ENCODE results near the gene NRG3.
"Not testable (repeated sequence)": the region's sequence is repeated elsewhere in the genome, so short reads cannot be mapped to it uniquely, and the experiment has no call there.

The NRG3 gene

GRCh38 chr10:81984428-81984827, 109.4 kb downstream of the NRG3 start:
- no peaks in the 10 kb centered on the region for H3K27me3 ChIP-seq (ENCODE audit: control insufficient read depth in 1 of 2, insufficient read depth in 2 of 2, low read length in 2 of 2)
- peaks cover 0 to 10% of the 10 kb centered on the region in 2 donors for H3K9me3 ChIP-seq (ENCODE audit: control insufficient read depth in 1 of 2, low read length in 2 of 2)
- H3K4me3 ChIP-seq (ENCODE audit: low read depth in 1 of 2, low read length in 2 of 2) = no peak overlapping the region
- H3K27ac ChIP-seq (ENCODE audit: low read depth, low read length) = no peak overlapping the region
- H3K36me3 ChIP-seq (ENCODE audit: control insufficient read depth in 1 of 2, insufficient read depth in 2 of 2, low read length in 2 of 2) = no peaks in the 10 kb centered on the region
- H3K9ac ChIP-seq (ENCODE audit: low read depth in 1 of 2, low read length in 2 of 2) = no peak overlapping the region
- H3K4me1 ChIP-seq (ENCODE audit: control insufficient read depth in 1 of 2, insufficient read depth in 2 of 2, low read length in 2 of 2) = no peaks in the 10 kb centered on the region

DNA sequence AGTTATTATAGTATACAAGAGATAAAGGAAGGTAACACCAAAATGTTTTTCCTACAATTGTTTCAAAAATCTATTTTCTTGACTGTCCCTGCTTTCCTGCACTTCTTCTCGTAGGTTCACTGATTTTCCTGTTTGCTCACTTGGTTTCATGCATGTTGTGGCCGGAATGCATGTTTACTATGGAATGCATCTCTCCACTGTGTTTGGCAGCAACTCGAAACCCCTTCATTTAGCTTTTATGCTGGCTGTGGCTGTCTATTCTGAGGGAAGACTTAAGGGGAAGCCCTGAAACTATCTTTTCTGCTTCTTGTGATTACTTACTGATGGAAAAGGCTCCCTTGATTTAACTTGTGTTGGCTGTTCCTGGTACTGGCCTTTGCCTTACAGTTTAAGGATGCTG, 120.3 kb downstream of the NRG3 start:
- no peak overlapping the region for H3K9ac ChIP-seq (ENCODE audit: low read depth in 1 of 2, low read length in 2 of 2)
- H3K36me3 ChIP-seq (ENCODE audit: control insufficient read depth in 1 of 2, insufficient read depth in 2 of 2, low read length in 2 of 2) = no peaks in the 10 kb centered on the region
- H3K4me1 ChIP-seq (ENCODE audit: control insufficient read depth in 1 of 2, insufficient read depth in 2 of 2, low read length in 2 of 2) = no peaks in the 10 kb centered on the region
- no peak overlapping the region for H3K4me3 ChIP-seq (ENCODE audit: low read depth in 1 of 2, low read length in 2 of 2)
- H3K27ac ChIP-seq (ENCODE audit: low read depth, low read length) = no peak overlapping the region
- peaks cover 5 to 9% of the 10 kb centered on the region in 2 donors for H3K9me3 ChIP-seq (ENCODE audit: control insufficient read depth in 1 of 2, low read length in 2 of 2)
- H3K27me3 ChIP-seq (ENCODE audit: control insufficient read depth in 1 of 2, insufficient read depth in 2 of 2, low read length in 2 of 2) = no peaks in the 10 kb centered on the region

- Histone ChIP-seq H3K4me3 (ENCODE audit: low read depth in 1 of 2, low read length in 2 of 2) (no peak overlapping the region), H3K27me3 (ENCODE audit: control insufficient read depth in 1 of 2, insufficient read depth in 2 of 2, low read length in 2 of 2) (no peaks in the 10 kb centered on the region), H3K36me3 (ENCODE audit: control insufficient read depth in 1 of 2, insufficient read depth in 2 of 2, low read length in 2 of 2) (no peaks in the 10 kb centered on the region), H3K4me1 (ENCODE audit: control insufficient read depth in 1 of 2, insufficient read depth in 2 of 2, low read length in 2 of 2) (no peaks in the 10 kb centered on the region), H3K9ac (ENCODE audit: low read depth in 1 of 2, low read length in 2 of 2) (no peak overlapping the region), H3K27ac (ENCODE audit: low read depth, low read length) (no peak overlapping the region), H3K9me3 (ENCODE audit: control insufficient read depth in 1 of 2, low read length in 2 of 2) (peaks cover 5 to 12% of the 10 kb centered on the region in 2 donors)
Measured at GRCh38 chr10:81996927-81997326, 121.9 kb downstream of the NRG3 start.

GRCh38 chr10:82020999-82021398, 146.0 kb downstream of the NRG3 start:
- peaks cover 4 to 14% of the 10 kb centered on the region in 2 donors for H3K9me3 ChIP-seq (ENCODE audit: control insufficient read depth in 1 of 2, low read length in 2 of 2)
- no peak overlapping the region for H3K27ac ChIP-seq (ENCODE audit: low read depth, low read length)
- no peak overlapping the region for H3K4me3 ChIP-seq (ENCODE audit: low read depth in 1 of 2, low read length in 2 of 2)
- no peaks in the 10 kb centered on the region for H3K36me3 ChIP-seq (ENCODE audit: control insufficient read depth in 1 of 2, insufficient read depth in 2 of 2, low read length in 2 of 2)
- H3K9ac ChIP-seq (ENCODE audit: low read depth in 1 of 2, low read length in 2 of 2) = no peak overlapping the region
- no peaks in the 10 kb centered on the region for H3K4me1 ChIP-seq (ENCODE audit: control insufficient read depth in 1 of 2, insufficient read depth in 2 of 2, low read length in 2 of 2)
- no peaks in the 10 kb centered on the region for H3K27me3 ChIP-seq (ENCODE audit: control insufficient read depth in 1 of 2, insufficient read depth in 2 of 2, low read length in 2 of 2)

GRCh38 chr10:82027711-82028110, 152.7 kb downstream of the NRG3 start:
- Histone ChIP-seq H3K9ac (ENCODE audit: low read depth in 1 of 2, low read length in 2 of 2) (no peak overlapping the region), H3K9me3 (ENCODE audit: control insufficient read depth in 1 of 2, low read length in 2 of 2) (peaks cover 2 to 10% of the 10 kb centered on the region in 2 donors), H3K27me3 (ENCODE audit: control insufficient read depth in 1 of 2, insufficient read depth in 2 of 2, low read length in 2 of 2) (no peaks in the 10 kb centered on the region), H3K27ac (ENCODE audit: low read depth, low read length) (no peak overlapping the region), H3K36me3 (ENCODE audit: control insufficient read depth in 1 of 2, insufficient read depth in 2 of 2, low read length in 2 of 2) (no peaks in the 10 kb centered on the region), H3K4me3 (ENCODE audit: low read depth in 1 of 2, low read length in 2 of 2) (no peak overlapping the region), H3K4me1 (ENCODE audit: control insufficient read depth in 1 of 2, insufficient read depth in 2 of 2, low read length in 2 of 2) (no peaks in the 10 kb centered on the region)

GRCh38 chr10:82037076-82037475, 162.1 kb downstream of the NRG3 start:
- Histone ChIP-seq H3K36me3 (ENCODE audit: control insufficient read depth in 1 of 2, insufficient read depth in 2 of 2, low read length in 2 of 2) (no peaks in the 10 kb centered on the region), H3K4me1 (ENCODE audit: control insufficient read depth in 1 of 2, insufficient read depth in 2 of 2, low read length in 2 of 2) (no peaks in the 10 kb centered on the region), H3K27me3 (ENCODE audit: control insufficient read depth in 1 of 2, insufficient read depth in 2 of 2, low read length in 2 of 2) (no peaks in the 10 kb centered on the region), H3K27ac (ENCODE audit: low read depth, low read length) (no peak overlapping the region), H3K9ac (ENCODE audit: low read depth in 1 of 2, low read length in 2 of 2) (no peak overlapping the region), H3K4me3 (ENCODE audit: low read depth in 1 of 2, low read length in 2 of 2) (no peak overlapping the region), H3K9me3 (ENCODE audit: control insufficient read depth in 1 of 2, low read length in 2 of 2) (peaks cover 0 to 6% of the 10 kb centered on the region in 2 donors)

DNA sequence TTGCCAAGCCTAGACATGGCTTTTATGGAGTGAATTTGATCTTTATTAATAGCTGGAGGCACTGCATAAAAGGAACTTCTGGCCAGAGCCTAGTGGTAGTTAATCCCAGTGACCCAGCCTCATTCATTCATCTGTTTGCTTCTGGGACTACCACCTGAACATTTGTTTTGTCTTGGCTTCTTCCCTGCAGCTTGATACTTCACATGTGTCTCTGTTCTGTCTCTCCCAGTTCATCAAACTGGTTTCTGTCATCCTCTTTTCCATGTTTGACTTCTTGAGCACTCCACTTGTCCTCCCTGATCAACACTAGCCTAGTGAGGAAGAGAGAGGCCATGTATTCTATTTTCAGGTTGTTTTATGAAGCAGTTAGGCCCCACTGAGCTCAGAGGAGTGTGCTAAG, 163.6 kb downstream of the NRG3 start:
- peaks cover 0 to 6% of the 10 kb centered on the region in 2 donors for H3K9me3 ChIP-seq (ENCODE audit: control insufficient read depth in 1 of 2, low read length in 2 of 2)
- H3K4me1 ChIP-seq (ENCODE audit: control insufficient read depth in 1 of 2, insufficient read depth in 2 of 2, low read length in 2 of 2) = no peaks in the 10 kb centered on the region
- no peaks in the 10 kb centered on the region for H3K27me3 ChIP-seq (ENCODE audit: control insufficient read depth in 1 of 2, insufficient read depth in 2 of 2, low read length in 2 of 2)
- H3K36me3 ChIP-seq (ENCODE audit: control insufficient read depth in 1 of 2, insufficient read depth in 2 of 2, low read length in 2 of 2) = no peaks in the 10 kb centered on the region
- no peak overlapping the region for H3K4me3 ChIP-seq (ENCODE audit: low read depth in 1 of 2, low read length in 2 of 2)
- H3K27ac ChIP-seq (ENCODE audit: low read depth, low read length) = no peak overlapping the region
- H3K9ac ChIP-seq (ENCODE audit: low read depth in 1 of 2, low read length in 2 of 2) = no peak overlapping the region

GRCh38 chr10:82040336-82040735, 165.3 kb downstream of the NRG3 start:
- no peaks in the 10 kb centered on the region for H3K27me3 ChIP-seq (ENCODE audit: control insufficient read depth in 1 of 2, insufficient read depth in 2 of 2, low read length in 2 of 2)
- no peak overlapping the region for H3K9ac ChIP-seq (ENCODE audit: low read depth in 1 of 2, low read length in 2 of 2)
- H3K4me3 ChIP-seq (ENCODE audit: low read depth in 1 of 2, low read length in 2 of 2) = no peak overlapping the region
- H3K9me3 ChIP-seq (ENCODE audit: control insufficient read depth in 1 of 2, low read length in 2 of 2) = no peaks in the 10 kb centered on the region
- no peaks in the 10 kb centered on the region for H3K4me1 ChIP-seq (ENCODE audit: control insufficient read depth in 1 of 2, insufficient read depth in 2 of 2, low read length in 2 of 2)
- H3K27ac ChIP-seq (ENCODE audit: low read depth, low read length) = no peak overlapping the region
- no peaks in the 10 kb centered on the region for H3K36me3 ChIP-seq (ENCODE audit: control insufficient read depth in 1 of 2, insufficient read depth in 2 of 2, low read length in 2 of 2)

- Histone ChIP-seq H3K9ac (ENCODE audit: low read depth in 1 of 2, low read length in 2 of 2) (no peak overlapping the region), H3K4me1 (ENCODE audit: control insufficient read depth in 1 of 2, insufficient read depth in 2 of 2, low read length in 2 of 2) (no peaks in the 10 kb centered on the region), H3K9me3 (ENCODE audit: control insufficient read depth in 1 of 2, low read length in 2 of 2) (no peaks in the 10 kb centered on the region), H3K36me3 (ENCODE audit: control insufficient read depth in 1 of 2, insufficient read depth in 2 of 2, low read length in 2 of 2) (no peaks in the 10 kb centered on the region), H3K27ac (ENCODE audit: low read depth, low read length) (no peak overlapping the region), H3K4me3 (ENCODE audit: low read depth in 1 of 2, low read length in 2 of 2) (no peak overlapping the region), H3K27me3 (ENCODE audit: control insufficient read depth in 1 of 2, insufficient read depth in 2 of 2, low read length in 2 of 2) (no peaks in the 10 kb centered on the region)
Measured at GRCh38 chr10:82041018-82041417, 166.0 kb downstream of the NRG3 start.

GRCh38 chr10:82056391-82056790, 181.4 kb downstream of the NRG3 start:
- Histone ChIP-seq H3K36me3 (ENCODE audit: control insufficient read depth in 1 of 2, insufficient read depth in 2 of 2, low read length in 2 of 2) (no peaks in the 10 kb centered on the region), H3K4me3 (ENCODE audit: low read depth in 1 of 2, low read length in 2 of 2) (no peak overlapping the region), H3K4me1 (ENCODE audit: control insufficient read depth in 1 of 2, insufficient read depth in 2 of 2, low read length in 2 of 2) (no peaks in the 10 kb centered on the region), H3K27ac (ENCODE audit: low read depth, low read length) (no peak overlapping the region), H3K27me3 (ENCODE audit: control insufficient read depth in 1 of 2, insufficient read depth in 2 of 2, low read length in 2 of 2) (no peaks in the 10 kb centered on the region), H3K9ac (ENCODE audit: low read depth in 1 of 2, low read length in 2 of 2) (no peak overlapping the region), H3K9me3 (ENCODE audit: control insufficient read depth in 1 of 2, low read length in 2 of 2) (peaks cover 8 to 10% of the 10 kb centered on the region in 2 donors)

DNA sequence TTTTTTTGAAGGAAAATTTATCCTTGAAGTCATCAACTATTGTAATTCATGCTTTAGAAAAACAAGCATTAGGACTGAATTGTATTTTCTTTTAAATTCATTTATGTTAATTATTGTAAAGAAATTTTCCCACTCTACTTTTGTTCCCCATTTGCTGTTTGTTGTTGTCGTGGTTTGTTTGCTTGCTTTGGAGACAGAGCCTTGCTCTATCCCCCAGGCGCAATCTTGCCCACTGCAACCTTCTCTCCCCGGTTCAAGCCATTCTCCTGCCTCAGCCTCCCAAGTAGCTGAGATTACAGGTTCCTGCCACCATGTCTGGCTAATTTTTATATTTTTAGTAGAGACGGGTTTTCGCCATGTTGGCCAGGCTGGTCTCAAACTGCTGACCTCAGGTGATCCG, 192.2 kb downstream of the NRG3 start:
- H3K27ac ChIP-seq (ENCODE audit: low read depth, low read length); H3K9ac ChIP-seq (ENCODE audit: low read depth in 1 of 2, low read length in 2 of 2); H3K36me3 ChIP-seq (ENCODE audit: control insufficient read depth in 1 of 2, insufficient read depth in 2 of 2, low read length in 2 of 2); H3K4me1 ChIP-seq (ENCODE audit: control insufficient read depth in 1 of 2, insufficient read depth in 2 of 2, low read length in 2 of 2); H3K27me3 ChIP-seq (ENCODE audit: control insufficient read depth in 1 of 2, insufficient read depth in 2 of 2, low read length in 2 of 2); H3K4me3 ChIP-seq (ENCODE audit: low read depth in 1 of 2, low read length in 2 of 2); H3K9me3 ChIP-seq (ENCODE audit: control insufficient read depth in 1 of 2, low read length in 2 of 2): not testable (repeated sequence)

Measured in duodenal mucosa (tissue), 2 donors.